Tibial artery (tissue), 4 donors: ENCODE measurements around the gene GIT1.

Experiments
- DNase-seq, 2 donors: peaks; one replicate each; pipeline ENCODE4 v3.0.0-alpha.2; 2019
- H3K27ac ChIP-seq, 2 donors: fragments of 200-600 bp; sonication (generic) in 1 of 2; 1 replicate in 1 of 2; 2 replicates in 1 of 2; pipeline ENCODE4 v1.5.1; 2018 to 2019; ENCODE audit warnings: mild to moderate bottlenecking in 1 of 2
- H3K27me3 ChIP-seq, 2 donors: fragments of 200-600 bp; sonication (generic) in 1 of 2; one replicate each; pipeline versions ENCODE4 v1.5.1 to v1.6.0; 2016 to 2019
- H3K36me3 ChIP-seq, 3 donors: fragments of 200-600 bp; sonication (generic) in 2 of 3; one replicate each; pipeline ENCODE4 v1.5.1; 2016 to 2019; ENCODE audit warnings: mild to moderate bottlenecking in 2 of 3
- H3K4me1 ChIP-seq, 4 donors: fragments of 200-600 bp; sonication (generic) in 2 of 4; 1 replicate in 3 of 4; 2 replicates in 1 of 4; pipeline ENCODE4 v1.5.1; 2016 to 2019
- H3K4me3 ChIP-seq, 2 donors: fragments of 200-600 bp; sonication (generic) in 1 of 2; 1 replicate in 1 of 2; 2 replicates in 1 of 2; pipeline ENCODE4 v1.5.1; 2018 to 2019; ENCODE audit warnings: mild to moderate bottlenecking in 2 of 2
- H3K9me3 ChIP-seq, 3 donors: fragments of 200-600 bp; sonication (generic) in 1 of 3; one replicate each; pipeline ENCODE4 v1.5.1; 2016 to 2019
- intact Hi-C: fragments of 100-400 bp; cut with DNase I; formaldehyde crosslinking; loops from one replicate; pipeline ENCODE4 v1.15.0; 2023; ENCODE audit warnings: low total_unique reads
- TF ChIP-seq, protein P1 (sequence below), 2 experiments: fragments of 200-600 bp in 1 of 2; fragments of 450-650 bp in 1 of 2; IDR thresholded peaks; one replicate each; pipeline ENCODE4 v1.5.1; 2017 to 2019; ENCODE audit warnings: antibody characterized with exemption in 2 of 2, mild to moderate bottlenecking in 1 of 2, moderate library complexity in 1 of 2

Gene GIT1

GRCh38 chr17:29594519-29595090 lies 5.2 kb upstream of the GIT1 start:
- intact Hi-C loops = loop anchor here (10.0 kb wide), 1 partner anchor 770 kb away; no protein-coding TSS in a partner anchor
- Histone ChIP-seq H3K36me3 (no peaks in the 10 kb centered on the region), H3K4me1 (peaks cover 0 to 45% (median 41%) of the 10 kb centered on the region in 4 donors), H3K27ac (no peak overlapping the region), H3K9me3 (no peaks in the 10 kb centered on the region), H3K27me3 (no peaks in the 10 kb centered on the region), H3K4me3 (no peak overlapping the region)
- TF ChIP-seq, protein P1, sequence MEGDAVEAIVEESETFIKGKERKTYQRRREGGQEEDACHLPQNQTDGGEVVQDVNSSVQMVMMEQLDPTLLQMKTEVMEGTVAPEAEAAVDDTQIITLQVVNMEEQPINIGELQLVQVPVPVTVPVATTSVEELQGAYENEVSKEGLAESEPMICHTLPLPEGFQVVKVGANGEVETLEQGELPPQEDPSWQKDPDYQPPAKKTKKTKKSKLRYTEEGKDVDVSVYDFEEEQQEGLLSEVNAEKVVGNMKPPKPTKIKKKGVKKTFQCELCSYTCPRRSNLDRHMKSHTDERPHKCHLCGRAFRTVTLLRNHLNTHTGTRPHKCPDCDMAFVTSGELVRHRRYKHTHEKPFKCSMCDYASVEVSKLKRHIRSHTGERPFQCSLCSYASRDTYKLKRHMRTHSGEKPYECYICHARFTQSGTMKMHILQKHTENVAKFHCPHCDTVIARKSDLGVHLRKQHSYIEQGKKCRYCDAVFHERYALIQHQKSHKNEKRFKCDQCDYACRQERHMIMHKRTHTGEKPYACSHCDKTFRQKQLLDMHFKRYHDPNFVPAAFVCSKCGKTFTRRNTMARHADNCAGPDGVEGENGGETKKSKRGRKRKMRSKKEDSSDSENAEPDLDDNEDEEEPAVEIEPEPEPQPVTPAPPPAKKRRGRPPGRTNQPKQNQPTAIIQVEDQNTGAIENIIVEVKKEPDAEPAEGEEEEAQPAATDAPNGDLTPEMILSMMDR (IDR thresholded peaks at IDR 0.05) = no peak
- no peak for DNase-seq

- intact Hi-C loops = loop anchor here (10.0 kb wide), 1 partner anchor 769 kb away; no protein-coding TSS in a partner anchor
- TF ChIP-seq, protein P1 (IDR thresholded peaks at IDR 0.05) = no peak
- no peak for DNase-seq
- Histone ChIP-seq H3K36me3 (no peaks in the 10 kb centered on the region), H3K4me3 (peak overlapping the region; percentile 62 to 74), H3K4me1 (peaks cover 0 to 45% (median 41%) of the 10 kb centered on the region in 4 donors), H3K9me3 (no peaks in the 10 kb centered on the region), H3K27ac (peak overlapping the region; percentile 17 to 48), H3K27me3 (no peaks in the 10 kb centered on the region)
Measured at GRCh38 chr17:29593591-29594518, 4.4 kb upstream of the GIT1 start.

GRCh38 chr17:29592850-29593551 lies 3.6 kb upstream of the GIT1 start, which contains the start of gene ANKRD13B:
TSS of gene ANKRD13B (plus strand) at chr17:29593132. CDS start at chr17:29593622, 490 bp downstream.
- Histone ChIP-seq H3K4me1 (peaks cover 0 to 53% (median 47%) of the 10 kb centered on the region in 4 donors), H3K9me3 (no peaks in the 10 kb centered on the region), H3K4me3 (peak within 1 kb of the TSS; percentile 74), H3K27me3 (no peaks in the 10 kb centered on the region), H3K36me3 (no peaks in the 10 kb centered on the region), H3K27ac (peak within 1 kb of the TSS; percentile 77 to 86)
- TF ChIP-seq, protein P1 (IDR thresholded peaks at IDR 0.05) = no peak
- peak in 1 of 2 donors; percentile 55 for DNase-seq
- intact Hi-C loops = loop anchor here (10.0 kb wide), 1 partner anchor 768 kb away; no protein-coding TSS in a partner anchor

DNA sequence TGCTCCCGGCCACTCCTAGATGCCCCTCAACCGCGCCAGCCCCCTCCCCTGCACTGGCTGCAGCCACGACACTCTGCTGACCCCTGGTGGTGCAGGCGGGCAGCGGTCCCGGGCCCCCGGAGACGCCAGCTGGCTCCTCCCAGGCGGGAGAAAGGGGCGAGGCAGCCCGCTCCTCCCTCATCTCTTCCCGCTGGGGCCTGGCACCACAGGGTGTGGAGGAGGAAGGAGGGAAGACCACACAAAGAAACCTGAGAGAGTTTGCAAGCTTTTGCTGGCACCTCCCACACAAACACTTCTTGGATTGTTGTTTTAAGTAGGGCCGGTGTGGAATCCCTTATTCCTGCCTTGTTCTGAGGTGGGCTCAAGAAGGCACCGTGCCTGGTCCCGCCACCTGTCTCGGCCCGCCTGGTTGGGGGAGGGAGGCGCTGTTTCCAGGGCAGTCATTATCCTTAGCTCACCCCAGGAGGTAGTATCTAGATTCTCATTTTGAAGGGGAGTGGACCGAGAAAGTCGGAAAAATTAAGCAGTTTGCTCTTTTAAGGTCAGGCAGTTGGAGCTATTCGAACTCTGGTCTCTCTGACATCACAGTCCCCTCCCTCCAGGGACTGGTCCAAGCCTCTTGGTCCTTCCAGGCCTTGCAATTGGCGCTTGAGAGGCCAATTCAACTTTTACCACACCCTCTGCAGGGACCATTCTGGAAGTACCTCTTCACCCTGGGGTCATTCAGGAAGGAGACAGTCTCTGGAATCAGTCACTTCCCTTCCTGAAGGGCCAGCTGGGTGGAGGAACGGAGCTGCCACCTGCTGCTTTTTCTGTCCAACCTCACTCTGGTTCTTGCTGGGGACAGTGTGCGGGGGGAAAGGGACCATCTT lies 2.5 kb upstream of the GIT1 start:
- Histone ChIP-seq H3K4me1 (peaks cover 0 to 64% (median 57%) of the 10 kb centered on the region in 4 donors), H3K36me3 (no peaks in the 10 kb centered on the region), H3K9me3 (no peaks in the 10 kb centered on the region), H3K27ac (peak overlapping the region; percentile 77 to 86), H3K27me3 (no peaks in the 10 kb centered on the region), H3K4me3 (peak overlapping the region; percentile 74)
- TF ChIP-seq, protein P1 (IDR thresholded peaks at IDR 0.05) = peak; percentile 96
- peak; percentile 81 to 92 for DNase-seq
- intact Hi-C loops = loop anchor here (10.0 kb wide), 1 partner anchor 767 kb away; no protein-coding TSS in a partner anchor
